NK-92 (cell line): ENCODE results near the gene PLCH2.
"Not testable (repeated sequence)": the region's sequence is repeated elsewhere in the genome, so short reads cannot be mapped to it uniquely, and the experiment has no call there.

ENCODE experiments used
- DNase-seq: peaks from one replicate; lab custom pipeline; 2025; ENCODE audit not compliant: unreplicated experiment; lab: John Stamatoyannopoulos, UW

PLCH2 gene

DNA sequence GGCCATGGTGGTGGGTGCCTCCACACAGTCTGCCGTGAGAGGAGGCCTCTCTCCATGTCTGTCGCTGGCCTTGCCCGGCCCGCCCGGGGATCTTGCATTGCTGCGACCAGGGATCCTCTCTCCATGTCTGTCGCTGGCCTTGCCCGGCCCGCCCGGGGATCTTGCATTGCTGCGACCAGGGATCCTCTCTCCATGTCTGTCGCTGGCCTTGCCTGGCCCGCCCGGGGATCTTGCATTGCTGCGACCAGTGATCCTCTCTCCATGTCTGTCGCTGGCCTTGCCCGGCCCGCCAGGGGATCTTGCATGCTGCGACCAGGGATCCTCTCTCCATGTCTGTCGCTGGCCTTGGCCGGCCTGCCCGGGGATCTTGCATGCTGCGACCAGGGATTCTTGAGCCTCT is 35.7 kb upstream of the PLCH2 start:
- DNase-seq = not testable (repeated sequence)

- no peak for DNase-seq
These were observed 34.3 kb upstream of the PLCH2 start for GRCh38 chr1:2441746-2442145.

GRCh38 chr1:2442661-2443060 is 33.4 kb upstream of the PLCH2 start:
- DNase-seq = no peak

DNA sequence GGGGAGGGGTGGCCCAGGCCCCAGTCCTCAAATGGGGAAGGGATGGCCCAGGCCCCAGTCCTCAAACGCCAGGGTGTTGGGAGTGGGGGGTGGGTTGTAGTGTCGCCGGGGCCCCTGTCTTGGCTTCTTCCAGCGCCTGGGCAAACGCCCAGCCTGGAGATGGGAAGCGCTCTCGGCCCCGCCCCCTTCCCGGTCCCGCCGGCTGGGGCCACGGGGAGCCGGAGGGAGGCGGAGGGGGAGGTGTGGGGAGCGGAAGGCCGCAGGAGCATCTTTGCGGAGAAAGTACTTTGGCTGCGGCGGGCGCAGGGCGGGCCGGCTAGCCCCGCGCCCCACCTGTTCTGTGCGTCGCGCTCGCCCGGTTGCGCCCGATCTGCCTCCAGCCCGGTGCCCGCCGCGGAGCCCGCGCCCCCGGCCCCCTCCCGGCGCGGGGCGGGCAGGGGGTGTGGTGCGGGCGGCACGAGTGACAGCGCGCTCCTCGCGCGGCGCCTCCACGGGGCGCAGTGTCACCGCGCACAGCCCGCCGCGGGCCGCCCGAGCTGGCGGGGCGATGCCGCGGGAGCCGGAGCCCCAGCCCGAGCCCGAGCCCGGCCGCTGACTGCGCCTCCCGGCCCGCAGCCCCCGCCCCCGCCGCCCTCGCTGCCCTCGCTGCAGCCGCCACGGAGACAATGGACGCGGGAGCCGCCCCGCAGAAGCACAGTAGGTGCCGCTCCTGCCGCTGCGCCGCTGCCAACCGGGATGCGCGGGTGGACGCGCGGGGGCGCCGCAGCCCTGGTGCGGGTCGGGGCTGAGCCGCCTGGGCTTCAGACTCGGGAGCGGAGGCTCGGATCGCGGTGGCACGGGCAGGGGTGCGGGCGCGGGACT is 32.6 kb upstream of the PLCH2 start:
- DNase-seq = no peak

GRCh38 chr1:2444138-2444591 is 31.9 kb upstream of the PLCH2 start:
- no peak for DNase-seq

DNA sequence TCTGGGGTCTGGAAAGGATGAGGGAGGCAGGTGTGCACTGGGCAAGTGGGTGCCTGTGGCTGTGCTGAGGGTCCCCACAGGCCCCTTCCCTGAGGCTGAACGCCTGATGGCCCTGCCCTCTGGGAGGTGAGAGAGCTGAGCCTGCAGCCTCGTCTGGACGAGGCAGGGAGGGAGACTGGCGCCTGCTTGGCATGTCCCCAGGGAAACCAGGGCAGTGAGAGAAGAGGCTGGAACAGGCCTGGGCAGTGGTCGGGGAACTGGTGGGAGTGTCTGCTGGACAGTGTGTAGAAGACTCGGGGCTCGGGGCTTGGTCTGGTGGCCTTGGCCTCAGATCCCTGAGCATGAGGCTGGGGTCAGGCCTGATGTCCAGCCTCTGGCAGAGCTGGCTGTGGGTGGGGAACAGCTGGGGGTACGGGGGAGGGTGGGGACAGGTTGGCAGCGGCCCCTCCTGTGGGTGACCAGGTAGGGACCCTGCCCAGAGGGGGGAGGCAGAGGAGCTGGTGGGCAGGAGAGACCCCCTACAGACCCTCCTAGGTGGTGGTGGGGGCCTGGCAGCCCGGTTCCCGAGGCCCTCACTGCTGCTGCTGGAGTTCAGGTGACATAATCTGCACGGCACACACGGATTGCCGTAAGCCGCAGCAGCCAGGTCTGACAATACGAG is 30.8 kb upstream of the PLCH2 start:
- no peak for DNase-seq

- DNase-seq = no peak
These were observed 30.3 kb upstream of the PLCH2 start for GRCh38 chr1:2445823-2446215.

- DNase-seq = no peak
These were observed 29.7 kb upstream of the PLCH2 start for GRCh38 chr1:2446394-2446793.

- DNase-seq = no peak
These were observed 29.2 kb upstream of the PLCH2 start for GRCh38 chr1:2446861-2447260.

GRCh38 chr1:2447276-2448097 is 28.6 kb upstream of the PLCH2 start:
- no peak for DNase-seq

DNA sequence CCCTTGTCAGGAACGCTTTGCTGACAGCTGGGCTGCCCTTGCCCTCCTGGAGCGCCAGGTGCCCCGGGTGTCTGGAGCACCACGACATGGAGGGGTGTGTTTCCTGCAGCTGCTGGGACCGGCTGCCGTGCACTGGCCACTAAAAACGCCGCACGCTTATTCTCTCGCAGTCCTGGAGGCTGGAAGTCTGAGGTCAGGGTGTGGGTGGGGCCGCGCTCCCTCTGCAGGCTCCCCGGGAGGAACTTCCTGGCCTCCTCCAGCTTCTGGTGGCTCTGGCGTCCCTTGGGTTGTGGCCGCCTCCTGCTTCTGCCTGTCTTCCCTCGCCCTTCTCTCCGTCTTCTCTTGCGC is 28.0 kb upstream of the PLCH2 start:
- no peak for DNase-seq

DNA sequence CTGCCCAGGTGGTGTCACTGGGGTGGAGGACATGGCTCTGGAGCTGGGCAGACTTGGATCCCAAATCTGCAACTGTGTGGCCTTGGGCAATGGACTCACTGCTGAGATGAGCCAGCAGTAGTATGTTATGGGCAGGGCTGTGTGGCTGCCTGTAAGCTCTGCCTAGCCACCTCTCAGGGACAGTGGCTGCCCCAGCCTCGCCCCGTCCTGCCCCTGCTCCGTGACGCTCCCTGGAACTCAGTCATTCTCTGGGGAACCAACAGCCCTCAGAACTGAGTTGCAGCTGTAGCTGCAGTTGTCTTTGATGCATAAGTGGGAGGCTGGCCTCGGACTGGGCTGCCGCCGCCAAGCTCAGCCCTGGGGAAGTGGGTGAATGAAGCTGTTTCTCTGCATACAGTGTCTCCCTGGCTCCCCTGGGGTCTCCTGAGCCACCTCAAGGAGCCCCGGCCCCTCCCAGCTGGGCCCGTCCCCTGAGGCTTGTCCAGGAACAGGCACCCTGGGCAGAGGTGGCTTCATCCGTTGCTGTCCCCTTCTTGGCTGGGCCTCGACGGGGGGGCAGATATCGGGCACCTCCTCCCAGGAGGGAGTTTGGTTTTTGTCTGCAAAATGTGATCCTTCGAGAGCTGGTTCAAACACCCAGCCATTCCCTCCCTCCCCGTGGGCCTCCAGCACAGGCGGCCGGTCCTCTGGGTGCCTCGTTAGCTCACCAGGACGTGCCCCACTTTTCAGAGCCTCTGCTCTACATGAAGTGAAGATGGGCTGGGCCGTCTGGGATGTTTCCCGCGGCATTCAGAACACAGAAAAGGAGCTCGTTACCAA is 26.2 kb upstream of the PLCH2 start:
- DNase-seq = no peak

- DNase-seq = no peak
These were observed 24.3 kb upstream of the PLCH2 start for GRCh38 chr1:2451741-2452140.

DNA sequence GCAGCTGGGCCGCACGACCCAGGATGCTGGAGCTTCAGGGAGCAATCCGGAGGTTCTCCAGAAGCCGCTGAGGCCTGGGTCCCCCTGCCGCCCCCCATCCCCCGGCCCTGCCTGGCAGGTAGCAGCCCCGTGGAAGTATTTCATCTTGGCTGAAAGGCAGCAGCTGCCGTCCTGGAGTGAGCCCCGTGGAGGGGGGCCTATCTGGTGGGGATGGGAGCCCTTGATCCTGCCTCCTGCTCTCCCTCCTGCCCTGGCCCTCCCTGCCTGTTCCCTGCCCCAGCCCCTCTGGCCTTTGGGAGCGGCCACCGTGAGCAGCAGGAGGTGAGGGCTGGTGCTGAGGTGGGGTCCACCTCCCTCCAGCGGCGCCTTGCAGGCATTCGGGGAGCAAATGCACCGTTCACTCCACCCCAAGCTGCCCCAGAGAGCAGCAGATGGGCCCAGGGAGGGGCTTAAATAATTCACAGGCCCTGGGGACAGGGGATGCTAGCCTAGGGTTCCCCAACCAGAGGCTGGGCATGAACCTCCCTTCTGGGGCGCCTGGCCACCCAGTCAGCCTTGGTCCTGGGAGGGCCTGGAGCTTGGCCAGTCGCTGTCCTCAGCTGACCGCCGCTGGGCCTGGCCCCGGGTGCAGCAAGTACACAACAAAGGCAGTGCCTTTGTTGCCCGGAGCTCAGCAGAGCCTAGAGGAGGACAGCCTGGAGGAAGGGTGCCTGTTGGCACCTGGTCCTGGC is 23.7 kb upstream of the PLCH2 start:
- DNase-seq = no peak

DNA sequence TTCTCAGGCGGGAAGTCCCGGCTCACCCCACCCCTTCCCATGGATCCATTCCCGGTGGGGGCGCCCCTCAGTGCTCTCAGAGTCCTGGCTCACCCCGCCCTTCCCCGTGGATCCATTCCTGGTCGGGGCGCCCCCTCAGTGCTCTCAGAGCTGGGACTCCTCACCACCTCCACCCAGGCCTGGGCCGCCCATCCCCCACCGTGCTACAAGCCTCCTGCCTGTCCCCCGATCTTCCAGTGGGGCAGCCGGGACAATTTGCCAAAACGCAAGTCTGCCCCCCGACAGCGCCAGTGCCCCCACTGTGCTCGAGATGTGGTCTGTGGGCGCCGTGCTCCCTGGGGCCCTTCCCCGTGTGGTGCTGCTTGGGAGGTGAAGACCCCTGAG is 23.2 kb upstream of the PLCH2 start:
- no peak for DNase-seq

DNA sequence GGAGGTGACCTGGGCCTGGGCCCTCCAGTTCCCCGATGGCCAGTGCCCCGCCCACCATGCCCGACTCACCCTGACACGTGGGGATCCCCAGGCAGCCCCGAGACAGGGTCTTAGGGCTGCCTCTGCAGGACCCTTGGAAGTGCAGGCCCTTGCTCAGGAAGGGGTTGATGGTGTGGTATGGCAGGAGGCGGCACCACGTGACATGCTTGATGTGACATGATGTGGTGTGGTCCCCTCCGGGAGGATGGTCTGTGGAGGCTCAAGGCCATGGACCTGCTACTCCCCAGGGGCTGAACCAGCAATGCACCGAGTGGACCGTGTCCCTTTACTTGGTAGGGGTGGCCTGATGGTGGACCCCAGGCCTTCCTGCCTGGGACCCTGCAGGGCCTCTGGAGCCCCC is 21.9 kb upstream of the PLCH2 start:
- no peak for DNase-seq

DNA sequence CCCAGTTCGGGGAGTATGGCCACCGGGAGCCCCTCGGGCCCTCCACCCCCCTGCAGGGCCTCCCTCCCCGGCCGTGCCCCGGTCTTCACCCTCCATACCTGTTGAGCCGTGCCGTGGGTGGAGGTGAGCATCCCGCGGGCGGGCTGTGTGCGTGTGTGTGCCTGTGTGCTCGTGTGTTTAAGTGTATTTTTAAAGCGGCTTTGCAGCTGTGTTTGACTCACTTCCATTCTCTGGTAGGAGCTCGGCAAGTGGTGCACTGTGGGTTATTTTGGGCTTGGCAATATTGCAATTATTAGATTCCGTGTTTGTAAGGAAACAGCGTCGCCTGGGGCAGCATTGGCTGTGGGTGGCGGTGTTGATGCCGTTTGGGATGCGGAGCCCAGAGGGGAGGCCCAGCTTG is 20.3 kb upstream of the PLCH2 start:
- no peak for DNase-seq

DNA sequence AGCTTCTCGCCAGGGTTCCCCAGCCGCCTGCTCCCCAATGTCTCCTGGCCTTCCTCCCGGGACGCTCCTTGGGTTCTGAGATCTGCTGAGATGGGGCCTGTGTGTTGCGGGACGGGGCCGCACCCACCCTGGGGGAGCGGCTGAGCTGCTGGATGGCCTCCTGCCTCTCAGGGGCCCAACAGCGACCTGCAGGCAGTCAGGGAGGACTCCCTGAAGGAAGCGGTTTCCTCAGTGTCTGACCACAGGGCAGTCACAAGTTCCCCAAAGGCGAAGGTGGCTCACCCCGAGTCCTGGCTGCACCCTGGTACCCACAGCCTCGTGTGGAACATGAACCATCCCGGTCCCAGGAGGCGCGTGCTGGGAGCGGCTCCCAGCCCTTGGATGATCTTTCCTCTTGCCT is 18.6 kb upstream of the PLCH2 start:
- DNase-seq = no peak

DNA sequence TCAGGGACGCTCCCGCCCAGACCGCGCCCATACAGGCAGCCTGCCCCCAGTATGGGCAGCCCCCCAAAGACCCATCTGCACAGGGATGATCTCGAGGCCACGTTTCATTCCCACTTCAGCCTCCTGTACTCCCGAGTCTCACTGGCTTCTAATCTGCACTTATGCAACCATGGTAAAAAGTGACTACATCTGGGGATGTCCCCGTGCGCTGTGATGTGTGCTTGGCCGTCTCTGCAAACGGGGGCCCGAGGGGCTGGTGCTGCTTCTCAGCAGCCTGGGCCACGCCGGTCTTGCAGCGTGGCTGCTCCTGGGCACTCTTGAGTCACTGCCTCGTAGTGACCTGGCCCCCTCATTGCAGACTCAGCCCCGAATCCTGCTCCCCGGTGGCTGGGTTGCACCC is 17.4 kb upstream of the PLCH2 start:
- no peak for DNase-seq

DNA sequence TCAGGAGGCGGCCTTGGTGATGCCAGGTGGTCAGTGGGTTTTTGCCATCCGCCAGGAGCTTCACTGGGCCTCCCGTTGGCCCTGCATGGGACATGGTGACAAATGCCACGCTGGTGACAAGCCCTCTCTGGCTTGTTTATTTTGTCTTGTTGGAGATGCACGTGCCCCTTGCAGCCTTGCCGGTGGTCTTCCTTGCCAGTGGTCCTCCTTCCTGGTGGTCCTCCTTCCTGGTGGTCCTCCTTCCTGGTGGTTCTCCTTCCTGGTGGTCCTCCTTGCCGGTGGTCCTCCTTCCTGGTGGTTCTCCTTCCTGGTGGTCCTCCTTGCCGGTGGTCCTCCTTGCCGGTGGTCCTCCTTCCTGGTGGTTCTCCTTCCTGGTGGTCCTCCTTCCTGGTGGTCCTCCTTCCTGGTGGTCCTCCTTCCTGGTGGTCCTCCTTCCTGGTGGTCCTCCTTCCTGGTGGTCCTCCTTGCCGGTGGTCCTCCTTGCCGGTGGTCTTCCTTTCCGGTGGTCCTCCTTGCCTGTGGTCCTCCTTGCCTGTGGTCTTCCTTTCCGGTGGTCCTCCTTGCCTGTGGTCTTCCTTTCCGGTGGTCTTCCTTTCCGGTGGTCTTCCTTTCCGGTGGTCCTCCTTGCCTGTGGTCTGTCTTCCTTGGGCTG is 16.9 kb upstream of the PLCH2 start:
- DNase-seq = not testable (repeated sequence)
